Activated CD4-positive, alpha-beta memory T cell treated with anti-CD3 and anti-CD28 coated beads, Interleukin-2, amount 10 ng/mL, durations not matched to agents 7 days and 5 days (primary cell): ENCODE data around the gene SLC15A5. TPM values are rescaled to one million over a fixed set of nuclear protein-coding genes. Genes with fewer than 3 reads are reported as not detected.

Experiments
- CTCF ChIA-PET: fragments of 350-600 bp; sonication (Branson Sonifier 250); formaldehyde crosslinking; loops from one replicate; lab custom pipeline; 2021; ENCODE audit warnings: antibody characterized with exemption, inconsistent platforms; lab: Charles Lee
- POLR2A ChIA-PET: fragments of 350-600 bp; sonication (Branson Sonifier 250); formaldehyde crosslinking; loops from one replicate; lab custom pipeline; 2021; ENCODE audit warnings: antibody characterized with exemption; lab: Charles Lee
- DNase-seq: peaks from one replicate; pipeline ENCODE4 v3.0.0-alpha.2; 2020
- H3K27ac Mint-ChIP-seq: one replicate; pipeline ENCODE4 v1.8.0; 2021; ENCODE audit warnings: mild to moderate bottlenecking, mixed read lengths
- H3K27me3 Mint-ChIP-seq: one replicate; pipeline ENCODE4 v1.8.0; 2021; ENCODE audit warnings: mixed read lengths
- H3K36me3 Mint-ChIP-seq: one replicate; pipeline ENCODE4 v1.8.0; 2021; ENCODE audit warnings: low read depth, mixed read lengths
- H3K4me1 Mint-ChIP-seq: one replicate; pipeline ENCODE4 v1.8.0; 2021; ENCODE audit warnings: mixed read lengths
- H3K4me3 Mint-ChIP-seq: one replicate; pipeline ENCODE4 v1.8.0; 2021; ENCODE audit warnings: mild to moderate bottlenecking, mixed read lengths
- H3K9me3 Mint-ChIP-seq: one replicate; pipeline ENCODE4 v1.8.0; 2021; ENCODE audit warnings: mixed read lengths
- total RNA-seq, 2 experiments: library from RNA; stranded (reverse); gene quantifications; one replicate each; pipeline ENCODE4 v1.2.3, GENCODE V29; 2021

Gene SLC15A5
- total RNA-seq, 2 experiments from 2014 or later, result not detected

- H3K36me3 Mint-ChIP-seq, result no peaks in the 10 kb centered on the region
- no peak for DNase-seq
- POLR2A ChIA-PET, result no interaction called here
- peaks cover 5% of the 10 kb centered on the region for H3K9me3 Mint-ChIP-seq
- H3K27me3 Mint-ChIP-seq, result no peaks in the 10 kb centered on the region
- H3K4me1 Mint-ChIP-seq, result no peaks in the 10 kb centered on the region
- H3K27ac Mint-ChIP-seq, result no peak overlapping the region
- H3K4me3 Mint-ChIP-seq, result no peak overlapping the region
- CTCF ChIA-PET, result no interaction called here
Observed at GRCh38 chr12:16245209-16245608, 32.3 kb downstream of the SLC15A5 start.

- no peaks in the 10 kb centered on the region for H3K4me1 Mint-ChIP-seq
- H3K27ac Mint-ChIP-seq, result no peak overlapping the region
- no peak for DNase-seq
- no peaks in the 10 kb centered on the region for H3K36me3 Mint-ChIP-seq
- no peaks in the 10 kb centered on the region for H3K27me3 Mint-ChIP-seq
- CTCF ChIA-PET, result no interaction called here
- no peak overlapping the region for H3K4me3 Mint-ChIP-seq
- POLR2A ChIA-PET, result no interaction called here
- H3K9me3 Mint-ChIP-seq, result peaks cover 5% of the 10 kb centered on the region
Observed at GRCh38 chr12:16243487-16244412, 33.7 kb downstream of the SLC15A5 start.

DNA sequence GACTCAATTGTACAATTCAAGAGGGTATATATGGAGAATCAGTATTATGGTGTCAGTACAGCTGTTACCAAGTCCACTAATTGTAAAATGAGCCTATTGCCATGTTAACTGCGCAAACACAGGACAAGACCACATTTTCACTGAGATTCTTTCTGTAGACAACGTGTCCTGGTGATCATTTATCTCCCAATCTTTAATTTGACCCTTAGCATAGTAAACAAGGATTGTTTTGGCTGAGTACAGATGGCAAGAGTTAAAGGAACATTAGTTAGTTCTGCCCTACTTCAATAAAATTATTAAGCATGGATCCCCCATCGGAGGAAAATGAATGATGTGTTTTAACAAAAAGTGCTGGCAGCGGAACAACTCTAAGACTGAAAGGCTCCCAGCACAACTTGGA lies 36.1 kb downstream of the SLC15A5 start:
- H3K36me3 Mint-ChIP-seq, result no peaks in the 10 kb centered on the region
- peaks cover 5% of the 10 kb centered on the region for H3K9me3 Mint-ChIP-seq
- H3K27ac Mint-ChIP-seq, result no peak overlapping the region
- H3K4me3 Mint-ChIP-seq, result no peak overlapping the region
- ChIA-PET POLR2A (no interaction called here), CTCF (no interaction called here)
- no peak for DNase-seq
- H3K4me1 Mint-ChIP-seq, result no peaks in the 10 kb centered on the region
- H3K27me3 Mint-ChIP-seq, result no peaks in the 10 kb centered on the region

DNA sequence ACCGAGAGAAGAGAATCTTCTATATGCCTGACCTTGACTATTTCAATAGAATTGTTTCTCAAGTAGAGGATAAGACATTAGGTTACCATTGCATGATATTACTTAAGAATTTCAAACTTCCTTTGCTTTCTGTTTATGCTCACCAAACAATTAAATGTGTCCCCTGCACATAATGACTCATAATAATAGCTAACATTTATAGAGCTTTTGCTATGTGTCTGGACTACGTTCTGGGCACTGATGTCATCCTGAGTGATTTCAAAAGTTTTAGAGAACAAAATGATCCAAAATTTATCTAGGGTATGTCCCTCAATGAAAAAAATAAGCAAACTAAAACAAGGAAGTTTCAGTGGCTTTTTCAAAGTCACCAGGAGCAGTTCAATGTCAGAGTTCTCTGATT lies 38.8 kb downstream of the SLC15A5 start:
- no peaks in the 10 kb centered on the region for H3K36me3 Mint-ChIP-seq
- no peak for DNase-seq
- ChIA-PET CTCF (no interaction called here), POLR2A (no interaction called here)
- peaks cover 5% of the 10 kb centered on the region for H3K9me3 Mint-ChIP-seq
- H3K4me3 Mint-ChIP-seq, result no peak overlapping the region
- H3K27me3 Mint-ChIP-seq, result no peaks in the 10 kb centered on the region
- no peaks in the 10 kb centered on the region for H3K4me1 Mint-ChIP-seq
- H3K27ac Mint-ChIP-seq, result no peak overlapping the region

DNA sequence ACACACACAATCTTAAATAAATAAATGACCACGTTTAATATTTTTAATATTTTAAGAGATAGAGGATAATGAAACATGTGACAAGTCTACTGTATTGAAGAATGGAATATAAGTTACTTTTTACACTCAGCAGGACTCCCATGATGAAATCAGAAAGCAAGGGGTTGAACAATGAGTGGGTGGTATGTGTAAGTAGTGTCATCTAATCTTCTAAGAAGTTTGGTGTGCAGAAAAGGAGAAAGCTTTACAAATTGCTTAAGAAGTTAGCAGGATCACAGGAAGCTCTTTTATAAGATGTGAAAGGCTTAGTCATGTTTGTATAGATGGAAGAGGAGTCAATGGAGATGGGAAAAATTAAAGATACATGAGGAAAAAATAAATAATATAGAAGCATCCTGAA lies 47.8 kb downstream of the SLC15A5 start:
- H3K9me3 Mint-ChIP-seq, result peaks cover 8% of the 10 kb centered on the region
- no peaks in the 10 kb centered on the region for H3K36me3 Mint-ChIP-seq
- ChIA-PET CTCF (no interaction called here), POLR2A (no interaction called here)
- no peak overlapping the region for H3K27ac Mint-ChIP-seq
- H3K27me3 Mint-ChIP-seq, result no peaks in the 10 kb centered on the region
- H3K4me1 Mint-ChIP-seq, result no peaks in the 10 kb centered on the region
- no peak overlapping the region for H3K4me3 Mint-ChIP-seq
- no peak for DNase-seq

- DNase-seq, result no peak
- Mint-ChIP-seq H3K9me3 (peaks cover 8% of the 10 kb centered on the region), H3K27me3 (no peaks in the 10 kb centered on the region), H3K27ac (no peak overlapping the region), H3K4me3 (no peak overlapping the region), H3K4me1 (no peaks in the 10 kb centered on the region), H3K36me3 (no peaks in the 10 kb centered on the region)
- ChIA-PET POLR2A (no interaction called here), CTCF (no interaction called here)
Observed at GRCh38 chr12:16228067-16228466, 49.4 kb downstream of the SLC15A5 start.

GRCh38 chr12:16225692-16226091 lies 51.8 kb downstream of the SLC15A5 start:
- no peaks in the 10 kb centered on the region for H3K27me3 Mint-ChIP-seq
- H3K4me1 Mint-ChIP-seq, result no peaks in the 10 kb centered on the region
- peaks cover 5% of the 10 kb centered on the region for H3K9me3 Mint-ChIP-seq
- no peak overlapping the region for H3K27ac Mint-ChIP-seq
- DNase-seq, result no peak
- ChIA-PET CTCF (no interaction called here), POLR2A (no interaction called here)
- H3K4me3 Mint-ChIP-seq, result no peak overlapping the region
- no peaks in the 10 kb centered on the region for H3K36me3 Mint-ChIP-seq

- no peaks in the 10 kb centered on the region for H3K36me3 Mint-ChIP-seq
- CTCF ChIA-PET, result no interaction called here
- H3K4me3 Mint-ChIP-seq, result no peak overlapping the region
Observed at GRCh38 chr12:16224196-16224595, 53.3 kb downstream of the SLC15A5 start.

DNA sequence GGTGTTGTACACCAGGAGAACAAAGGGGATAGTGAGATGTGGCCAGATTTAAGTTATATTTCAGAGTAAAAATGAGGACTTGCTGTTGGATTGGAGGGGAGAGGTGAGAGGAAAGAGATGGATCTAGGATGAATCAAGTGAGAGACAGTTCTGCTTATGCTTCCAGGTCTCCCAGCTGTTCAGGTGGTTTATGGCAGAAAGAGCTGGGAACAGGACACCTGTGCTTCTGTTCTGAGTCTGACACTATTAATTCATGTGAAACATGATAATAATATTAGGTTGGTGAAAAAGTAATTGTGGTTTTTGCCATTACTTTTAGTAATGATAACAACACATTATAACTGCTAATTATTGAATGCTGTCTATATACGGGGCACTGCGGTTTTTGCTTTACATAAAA lies 55.7 kb downstream of the SLC15A5 start:
- Mint-ChIP-seq H3K36me3 (no peaks in the 10 kb centered on the region), H3K27ac (no peak overlapping the region), H3K4me1 (no peaks in the 10 kb centered on the region), H3K4me3 (no peak overlapping the region), H3K9me3 (peaks cover 5% of the 10 kb centered on the region), H3K27me3 (no peaks in the 10 kb centered on the region)
- ChIA-PET CTCF (no interaction called here), POLR2A (no interaction called here)
- no peak for DNase-seq

More at GRCh38 chr12:16224196-16224595, 53.3 kb downstream of the SLC15A5 start:
- Mint-ChIP-seq H3K27ac (no peak overlapping the region), H3K9me3 (peaks cover 5% of the 10 kb centered on the region), H3K27me3 (no peaks in the 10 kb centered on the region), H3K4me1 (no peaks in the 10 kb centered on the region)
- POLR2A ChIA-PET, result no interaction called here
- DNase-seq, result no peak

GRCh38 chr12:16220120-16220519 lies 57.4 kb downstream of the SLC15A5 start:
- Mint-ChIP-seq H3K4me1 (no peaks in the 10 kb centered on the region), H3K36me3 (no peaks in the 10 kb centered on the region), H3K27me3 (no peaks in the 10 kb centered on the region), H3K9me3 (peaks cover 2% of the 10 kb centered on the region), H3K27ac (no peak overlapping the region), H3K4me3 (no peak overlapping the region)
- no peak for DNase-seq
- ChIA-PET POLR2A (no interaction called here), CTCF (no interaction called here)

DNA sequence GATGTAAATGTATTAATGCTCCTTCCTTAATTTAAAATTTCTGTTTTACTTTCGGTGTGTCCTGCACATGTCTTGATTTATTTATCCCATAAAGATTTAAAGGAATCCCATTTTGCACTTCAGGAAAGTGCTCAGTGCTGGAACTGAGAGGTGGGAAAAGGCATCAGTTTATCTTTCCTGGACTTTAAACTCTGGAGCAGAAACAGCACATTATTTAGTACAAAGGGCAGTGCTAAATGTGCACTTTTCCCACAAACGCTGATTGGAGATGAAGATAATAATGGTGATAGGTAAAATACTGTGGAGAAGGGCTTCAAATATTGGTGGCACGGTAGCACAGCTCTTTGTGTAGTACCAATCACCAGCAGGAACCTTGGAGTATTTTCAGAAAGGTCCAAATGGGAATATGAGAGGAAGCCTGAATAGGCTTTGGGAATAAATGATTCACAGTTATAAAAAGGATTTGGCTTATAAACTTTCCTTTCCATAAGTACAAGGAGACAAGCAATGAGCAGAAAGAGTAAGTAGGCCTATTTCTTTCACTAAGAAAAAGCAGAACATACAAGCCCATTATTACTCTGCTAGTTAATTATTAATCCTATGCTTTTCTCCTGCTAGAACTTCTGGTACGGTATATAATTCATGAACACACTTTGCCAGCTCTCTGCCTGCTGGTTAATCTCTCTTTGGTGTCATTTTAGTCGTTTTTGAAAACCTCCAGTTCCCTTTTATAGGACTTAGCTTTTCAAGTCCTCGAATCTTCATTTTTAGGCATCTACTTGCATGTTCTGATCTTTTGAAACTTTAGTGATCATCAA lies 58.3 kb downstream of the SLC15A5 start:
- Mint-ChIP-seq H3K36me3 (no peaks in the 10 kb centered on the region), H3K4me3 (no peak overlapping the region), H3K27ac (no peak overlapping the region), H3K27me3 (no peaks in the 10 kb centered on the region), H3K9me3 (peaks cover under 1% of the 10 kb centered on the region), H3K4me1 (no peaks in the 10 kb centered on the region)
- POLR2A ChIA-PET, result no interaction called here
- no peak for DNase-seq
- CTCF ChIA-PET, result no interaction called here

GRCh38 chr12:16218234-16218633 lies 59.3 kb downstream of the SLC15A5 start:
- H3K4me3 Mint-ChIP-seq, result no peak overlapping the region
- H3K4me1 Mint-ChIP-seq, result no peaks in the 10 kb centered on the region
- ChIA-PET CTCF (no interaction called here), POLR2A (no interaction called here)
- no peaks in the 10 kb centered on the region for H3K9me3 Mint-ChIP-seq
- no peak for DNase-seq
- no peaks in the 10 kb centered on the region for H3K27me3 Mint-ChIP-seq
- no peaks in the 10 kb centered on the region for H3K36me3 Mint-ChIP-seq
- H3K27ac Mint-ChIP-seq, result no peak overlapping the region

GRCh38 chr12:16211731-16212130 lies 65.8 kb downstream of the SLC15A5 start:
- Mint-ChIP-seq H3K4me3 (no peak overlapping the region), H3K27ac (no peak overlapping the region), H3K36me3 (no peaks in the 10 kb centered on the region), H3K9me3 (no peaks in the 10 kb centered on the region), H3K27me3 (no peaks in the 10 kb centered on the region), H3K4me1 (no peaks in the 10 kb centered on the region)
- ChIA-PET CTCF (no interaction called here), POLR2A (no interaction called here)
- no peak for DNase-seq
